Ovary (tissue), 3 donors: Measurements from ENCODE around the gene RINT1.

ENCODE experiments used
- EP300 ChIP-seq: sonication (generic); formaldehyde crosslinking; IDR thresholded peaks from one replicate; pipeline ENCODE4 v1.6.1; 2017; ENCODE audit warnings: antibody characterized with exemption
- TF ChIP-seq, protein P1 (sequence below), 3 donors: fragments of 450-650 bp in 2 of 3; fragments of 200-600 bp in 1 of 3; IDR thresholded peaks; one replicate each; pipeline versions ENCODE4 v1.5.1 to v1.8.0; 2016 to 2022; ENCODE audit warnings: antibody characterized with exemption in 3 of 3, mild to moderate bottlenecking in 1 of 3
- donor health status: DM: no; HTN: no; CAD: no.

DNA sequence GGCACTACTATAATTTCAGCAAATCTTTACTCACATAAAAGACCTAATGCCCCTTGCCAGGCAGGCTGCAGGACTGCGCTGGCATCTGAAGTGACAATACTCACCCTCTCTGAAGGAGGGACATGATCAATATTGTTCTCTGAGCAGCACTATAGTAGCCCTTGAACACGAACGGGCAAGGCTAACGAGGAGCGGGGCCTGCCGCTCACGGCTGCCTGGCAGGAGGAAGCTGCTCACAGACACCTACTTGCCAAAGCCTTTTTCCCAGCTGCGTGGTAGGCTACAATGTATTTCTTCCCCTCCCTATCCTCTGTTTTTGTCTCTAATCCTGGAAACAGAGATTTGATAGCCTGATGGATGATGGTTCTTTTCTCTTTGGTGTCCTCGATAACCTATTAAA is 29.8 kb upstream of the RINT1 start:
- TF ChIP-seq, protein P1, sequence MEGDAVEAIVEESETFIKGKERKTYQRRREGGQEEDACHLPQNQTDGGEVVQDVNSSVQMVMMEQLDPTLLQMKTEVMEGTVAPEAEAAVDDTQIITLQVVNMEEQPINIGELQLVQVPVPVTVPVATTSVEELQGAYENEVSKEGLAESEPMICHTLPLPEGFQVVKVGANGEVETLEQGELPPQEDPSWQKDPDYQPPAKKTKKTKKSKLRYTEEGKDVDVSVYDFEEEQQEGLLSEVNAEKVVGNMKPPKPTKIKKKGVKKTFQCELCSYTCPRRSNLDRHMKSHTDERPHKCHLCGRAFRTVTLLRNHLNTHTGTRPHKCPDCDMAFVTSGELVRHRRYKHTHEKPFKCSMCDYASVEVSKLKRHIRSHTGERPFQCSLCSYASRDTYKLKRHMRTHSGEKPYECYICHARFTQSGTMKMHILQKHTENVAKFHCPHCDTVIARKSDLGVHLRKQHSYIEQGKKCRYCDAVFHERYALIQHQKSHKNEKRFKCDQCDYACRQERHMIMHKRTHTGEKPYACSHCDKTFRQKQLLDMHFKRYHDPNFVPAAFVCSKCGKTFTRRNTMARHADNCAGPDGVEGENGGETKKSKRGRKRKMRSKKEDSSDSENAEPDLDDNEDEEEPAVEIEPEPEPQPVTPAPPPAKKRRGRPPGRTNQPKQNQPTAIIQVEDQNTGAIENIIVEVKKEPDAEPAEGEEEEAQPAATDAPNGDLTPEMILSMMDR (IDR thresholded peaks at IDR 0.05): no peak
- no peak for TF ChIP-seq EP300
